IPS-NIHi7 (cell line): ENCODE results near the gene NCK1.
"Not testable (repeated sequence)": the region's sequence is repeated elsewhere in the genome, so short reads cannot be mapped to it uniquely, and the experiment has no call there.

Experiments used
- DNase-seq: peaks from one replicate; pipeline ENCODE4 v3.0.0; 2012; ENCODE audit warnings: mixed read lengths; ENCODE audit errors: extremely low spot score

Gene NCK1

GRCh38 chr3:136987398-136987980 lies 125.5 kb downstream of the NCK1 start:
- DNase-seq = not testable (repeated sequence)

DNA sequence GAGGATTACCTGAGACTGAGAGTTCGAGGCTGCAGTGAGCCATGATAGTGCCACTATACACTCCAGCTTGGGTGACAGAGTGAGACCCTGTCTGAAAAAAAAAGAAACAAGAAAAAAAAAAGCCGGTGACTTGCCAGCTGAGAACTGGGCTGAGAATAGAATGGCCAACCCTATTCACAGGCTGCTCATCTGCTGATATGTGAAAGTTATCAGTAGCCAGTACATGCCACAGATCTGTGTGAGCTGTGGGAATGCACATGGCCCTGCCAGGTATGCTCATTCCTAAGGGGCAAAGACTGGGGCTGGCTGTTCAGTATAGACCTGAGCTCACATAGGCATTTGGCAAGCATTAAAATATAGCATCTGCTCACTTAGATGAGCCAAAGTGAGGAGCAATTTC lies 126.6 kb downstream of the NCK1 start:
- no peak for DNase-seq

- DNase-seq = no peak
Observed at GRCh38 chr3:136989781-136990524, 127.9 kb downstream of the NCK1 start.

DNA sequence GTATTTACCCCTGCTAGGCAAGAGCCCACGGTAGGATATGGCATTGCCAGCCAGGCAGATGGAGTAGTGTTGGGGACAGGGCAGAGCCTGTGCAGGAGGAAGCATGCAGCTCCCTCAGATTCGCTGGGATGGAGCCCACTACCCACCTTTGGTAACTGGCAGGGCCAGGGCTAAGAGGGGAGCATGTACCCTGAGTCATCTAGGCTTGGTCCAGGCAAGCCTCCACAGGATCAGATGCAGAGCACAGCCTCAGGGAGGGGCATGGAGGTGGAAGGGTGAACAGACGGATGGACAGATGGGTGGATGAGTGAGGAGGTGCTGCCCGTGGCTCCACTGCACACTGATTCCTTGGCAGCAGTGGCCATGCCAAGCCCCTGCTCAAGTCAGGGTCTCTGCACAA lies 128.8 kb downstream of the NCK1 start:
- peak; percentile 2 for DNase-seq

GRCh38 chr3:136992115-136992514 lies 130.1 kb downstream of the NCK1 start:
- peak; percentile 4 for DNase-seq

GRCh38 chr3:136994772-136995516 lies 132.9 kb downstream of the NCK1 start:
- peak; percentile 7 for DNase-seq

DNA sequence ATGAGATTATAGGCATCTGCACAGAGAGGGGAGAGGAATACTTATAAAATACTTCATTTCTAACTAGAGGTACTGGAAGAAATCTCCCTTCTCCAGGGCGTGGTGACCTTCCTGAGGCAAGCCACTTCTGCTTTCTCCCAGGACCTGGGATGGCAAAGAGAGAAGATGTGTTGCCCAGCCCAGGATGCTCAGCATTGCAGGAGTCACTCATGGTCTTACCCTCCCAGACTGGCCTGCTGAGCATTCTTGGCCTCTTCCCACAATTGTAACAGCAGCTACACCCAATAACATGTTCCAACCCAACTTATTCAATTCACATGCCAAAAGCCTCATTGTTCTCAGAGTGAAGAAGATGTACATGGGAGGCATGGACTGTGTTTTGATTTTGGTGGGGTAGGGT lies 133.6 kb downstream of the NCK1 start:
- no peak for DNase-seq
